Measurements from ENCODE around the gene PLCL1. TPM values are rescaled to one million over a fixed set of nuclear protein-coding genes. Genes with fewer than 3 reads are reported as not detected.

The PLCL1 gene
- polyA plus RNA-seq, 3 donors = 0.69 to 1.4 (median 0.79) TPM

- Histone ChIP-seq H4K20me1 (ENCODE audit: insufficient read depth, low read length) (no peaks in the 10 kb centered on the region), H3K4me2 (replicated peaks; ENCODE audit: extremely low read depth, low read length, poor library complexity, severe bottlenecking) (no peak overlapping the region), H3K27me3 (ENCODE audit: control insufficient read depth in 2 of 2, insufficient read depth in 2 of 2, low read length in 2 of 2) (no peaks in the 10 kb centered on the region), H3K79me2 (ENCODE audit: insufficient read depth, low read length) (no peaks in the 10 kb centered on the region), H3K9me3 (replicated peaks in 1 of 2; ENCODE audit: control insufficient read depth in 1 of 2, insufficient read depth in 1 of 2, low read length in 2 of 2) (no peaks in the 10 kb centered on the region), H2AFZ (ENCODE audit: insufficient read depth, low read depth, low read length, poor library complexity, severe bottlenecking) (no peak overlapping the region), H3K36me3 (replicated peaks in 1 of 2; ENCODE audit: control insufficient read depth in 1 of 2, insufficient read depth in 2 of 2, low read length in 2 of 2) (no peaks in the 10 kb centered on the region), H3K27ac (ENCODE audit: low read depth in 1 of 2, low read length in 2 of 2) (no peak overlapping the region), H3K9ac (ENCODE audit: insufficient read depth, low read length, poor library complexity, severe bottlenecking) (no peak overlapping the region), H3K4me3 (replicated peaks in 1 of 3; ENCODE audit: low read depth in 2 of 3, low read length in 3 of 3) (no peak overlapping the region), H3K4me1 (ENCODE audit: control insufficient read depth in 1 of 2, insufficient read depth in 2 of 2, low read length in 2 of 2) (no peaks in the 10 kb centered on the region)
- Mint-ChIP-seq H3K9me3 (no peaks in the 10 kb centered on the region), H3K27ac (no peak overlapping the region), H3K4me3 (no peak overlapping the region), H3K36me3 (no peaks in the 10 kb centered on the region), H3K4me1 (no peaks in the 10 kb centered on the region), H3K27me3 (ENCODE audit: low read depth in 3 of 3) (peaks cover 0 to 2% (median 0%) of the 10 kb centered on the region in 3 donors)
- 71% methylated on average over 1 of the region's 2 CpGs for WGBS (ENCODE audit: insufficient coverage)
- TF ChIP-seq, protein P1, sequence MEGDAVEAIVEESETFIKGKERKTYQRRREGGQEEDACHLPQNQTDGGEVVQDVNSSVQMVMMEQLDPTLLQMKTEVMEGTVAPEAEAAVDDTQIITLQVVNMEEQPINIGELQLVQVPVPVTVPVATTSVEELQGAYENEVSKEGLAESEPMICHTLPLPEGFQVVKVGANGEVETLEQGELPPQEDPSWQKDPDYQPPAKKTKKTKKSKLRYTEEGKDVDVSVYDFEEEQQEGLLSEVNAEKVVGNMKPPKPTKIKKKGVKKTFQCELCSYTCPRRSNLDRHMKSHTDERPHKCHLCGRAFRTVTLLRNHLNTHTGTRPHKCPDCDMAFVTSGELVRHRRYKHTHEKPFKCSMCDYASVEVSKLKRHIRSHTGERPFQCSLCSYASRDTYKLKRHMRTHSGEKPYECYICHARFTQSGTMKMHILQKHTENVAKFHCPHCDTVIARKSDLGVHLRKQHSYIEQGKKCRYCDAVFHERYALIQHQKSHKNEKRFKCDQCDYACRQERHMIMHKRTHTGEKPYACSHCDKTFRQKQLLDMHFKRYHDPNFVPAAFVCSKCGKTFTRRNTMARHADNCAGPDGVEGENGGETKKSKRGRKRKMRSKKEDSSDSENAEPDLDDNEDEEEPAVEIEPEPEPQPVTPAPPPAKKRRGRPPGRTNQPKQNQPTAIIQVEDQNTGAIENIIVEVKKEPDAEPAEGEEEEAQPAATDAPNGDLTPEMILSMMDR (IDR thresholded peaks at IDR 0.05) = no peak
- intact Hi-C loops (cut with micrococcal nuclease) = no loop called here
- no peak for DNase-seq
Measured at GRCh38 chr2:198040835-198041234, 236.4 kb downstream of the PLCL1 start.

DNA sequence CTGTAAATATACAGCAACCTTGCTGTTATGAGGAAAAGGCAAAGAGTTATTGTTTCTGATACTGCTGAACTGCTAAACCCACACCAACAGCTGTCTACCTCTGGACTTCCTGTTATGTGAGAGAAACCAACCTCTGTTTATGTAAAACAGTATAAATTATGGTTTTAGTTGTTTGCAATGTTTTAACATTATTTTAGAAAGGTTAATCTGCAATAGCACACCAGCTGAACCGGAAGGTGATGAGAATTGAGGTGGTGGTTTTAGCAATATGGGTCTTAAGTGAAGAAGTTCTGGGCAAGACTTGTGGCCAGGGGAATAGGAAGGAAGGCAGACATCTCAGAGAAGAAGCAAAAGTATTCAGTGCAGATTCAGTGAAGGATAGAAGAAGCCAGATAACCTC lies 237.8 kb downstream of the PLCL1 start:
- intact Hi-C loops (cut with micrococcal nuclease) = no loop called here
- Histone ChIP-seq H3K36me3 (replicated peaks in 1 of 2; ENCODE audit: control insufficient read depth in 1 of 2, insufficient read depth in 2 of 2, low read length in 2 of 2) (no peaks in the 10 kb centered on the region), H3K27ac (ENCODE audit: low read depth in 1 of 2, low read length in 2 of 2) (no peak overlapping the region), H2AFZ (ENCODE audit: insufficient read depth, low read depth, low read length, poor library complexity, severe bottlenecking) (no peak overlapping the region), H3K4me3 (replicated peaks in 1 of 3; ENCODE audit: low read depth in 2 of 3, low read length in 3 of 3) (no peak overlapping the region), H3K79me2 (ENCODE audit: insufficient read depth, low read length) (no peaks in the 10 kb centered on the region), H4K20me1 (ENCODE audit: insufficient read depth, low read length) (no peaks in the 10 kb centered on the region), H3K9me3 (replicated peaks in 1 of 2; ENCODE audit: control insufficient read depth in 1 of 2, insufficient read depth in 1 of 2, low read length in 2 of 2) (no peaks in the 10 kb centered on the region), H3K9ac (ENCODE audit: insufficient read depth, low read length, poor library complexity, severe bottlenecking) (no peak overlapping the region), H3K27me3 (ENCODE audit: control insufficient read depth in 2 of 2, insufficient read depth in 2 of 2, low read length in 2 of 2) (no peaks in the 10 kb centered on the region), H3K4me2 (replicated peaks; ENCODE audit: extremely low read depth, low read length, poor library complexity, severe bottlenecking) (no peak overlapping the region), H3K4me1 (ENCODE audit: control insufficient read depth in 1 of 2, insufficient read depth in 2 of 2, low read length in 2 of 2) (no peaks in the 10 kb centered on the region)
- Mint-ChIP-seq H3K4me1 (no peaks in the 10 kb centered on the region), H3K9me3 (peaks cover 0 to 3% (median 0%) of the 10 kb centered on the region in 7 donors), H3K27ac (no peak overlapping the region), H3K36me3 (no peaks in the 10 kb centered on the region), H3K27me3 (ENCODE audit: low read depth in 3 of 3) (peaks cover 0 to 2% (median 0%) of the 10 kb centered on the region in 3 donors), H3K4me3 (no peak overlapping the region)
- WGBS (ENCODE audit: insufficient coverage) = 8% methylated on average over 1 of the region's 1 CpG
- DNase-seq = no peak
- TF ChIP-seq, protein P1 (IDR thresholded peaks at IDR 0.05) = no peak

Measured in CD14-positive monocyte (primary cell).